ENCODE measurements around the gene DKKL1. TPM values are rescaled to one million over a fixed set of nuclear protein-coding genes. Genes with fewer than 3 reads are reported as not detected.

Gene DKKL1
- total and polyA plus RNA-seq, 2 experiments from 2014 or later = 0.76 to 2.9 TPM

DNA sequence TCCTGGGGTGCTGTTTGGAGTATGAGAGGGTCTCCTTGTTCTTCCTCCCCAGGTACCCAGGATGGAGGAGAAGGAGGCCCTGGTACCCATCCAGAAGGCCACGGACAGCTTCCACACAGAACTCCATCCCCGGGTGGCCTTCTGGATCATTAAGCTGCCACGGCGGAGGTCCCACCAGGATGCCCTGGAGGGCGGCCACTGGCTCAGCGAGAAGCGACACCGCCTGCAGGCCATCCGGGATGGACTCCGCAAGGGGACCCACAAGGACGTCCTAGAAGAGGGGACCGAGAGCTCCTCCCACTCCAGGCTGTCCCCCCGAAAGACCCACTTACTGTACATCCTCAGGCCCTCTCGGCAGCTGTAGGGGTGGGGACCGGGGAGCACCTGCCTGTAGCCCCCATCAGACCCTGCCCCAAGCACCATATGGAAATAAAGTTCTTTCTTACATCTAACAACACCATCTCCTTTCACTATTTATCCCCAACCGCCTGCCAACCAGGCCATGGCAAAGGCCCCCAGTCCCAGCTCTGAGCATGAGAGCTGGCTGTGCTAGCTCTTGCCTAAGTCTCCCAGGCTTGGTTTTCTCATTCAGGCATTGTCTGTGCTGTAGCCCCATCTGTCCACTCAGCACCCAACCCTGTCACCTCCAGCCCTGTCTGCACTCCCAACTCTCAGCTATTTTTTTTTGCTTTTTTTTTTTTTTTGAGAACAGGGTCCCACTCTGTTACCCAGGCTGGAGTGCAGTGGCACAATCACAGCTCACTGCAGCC, 11.2 kb downstream of the DKKL1 start:
- peaks cover 10% of the 10 kb centered on the region; the same call in 2 of the 3 replicates for H3K36me3 Mint-ChIP-seq (ENCODE audit: low read depth)
- no peak overlapping the region for H3K4me3 ChIP-seq
- DNase-seq (ENCODE audit: low spot score) (no peak), ATAC-seq (no peak)
- TF ChIP-seq POLR2AphosphoS5 (IDR thresholded peaks at IDR 0.05; ENCODE audit: low read depth) (no peak), NANOG (IDR thresholded peaks at IDR 0.05; ENCODE audit: borderline replicate concordance) (no peak), EZH2phosphoT487 (IDR thresholded peaks at IDR 0.05; ENCODE audit: unreplicated experiment) (no peak), ZNF114 (CRISPR knock-in tag; IDR thresholded peaks at IDR 0.05) (no peak), EZH2 (IDR thresholded peaks at IDR 0.05; ENCODE audit: low read depth, unreplicated experiment) (no peak), STAT1 (IDR thresholded peaks at IDR 0.05; ENCODE audit: unreplicated experiment) (no peak), ZNF331 (CRISPR knock-in tag; IDR thresholded peaks at IDR 0.05; ENCODE audit: low read depth) (no peak), JUNB (IDR thresholded peaks at IDR 0.05; ENCODE audit: unreplicated experiment) (no peak), CREB1 (CRISPR knock-in tag; IDR thresholded peaks at IDR 0.05; ENCODE audit: low read depth) (no peak)
- TF ChIP-seq, protein P1, sequence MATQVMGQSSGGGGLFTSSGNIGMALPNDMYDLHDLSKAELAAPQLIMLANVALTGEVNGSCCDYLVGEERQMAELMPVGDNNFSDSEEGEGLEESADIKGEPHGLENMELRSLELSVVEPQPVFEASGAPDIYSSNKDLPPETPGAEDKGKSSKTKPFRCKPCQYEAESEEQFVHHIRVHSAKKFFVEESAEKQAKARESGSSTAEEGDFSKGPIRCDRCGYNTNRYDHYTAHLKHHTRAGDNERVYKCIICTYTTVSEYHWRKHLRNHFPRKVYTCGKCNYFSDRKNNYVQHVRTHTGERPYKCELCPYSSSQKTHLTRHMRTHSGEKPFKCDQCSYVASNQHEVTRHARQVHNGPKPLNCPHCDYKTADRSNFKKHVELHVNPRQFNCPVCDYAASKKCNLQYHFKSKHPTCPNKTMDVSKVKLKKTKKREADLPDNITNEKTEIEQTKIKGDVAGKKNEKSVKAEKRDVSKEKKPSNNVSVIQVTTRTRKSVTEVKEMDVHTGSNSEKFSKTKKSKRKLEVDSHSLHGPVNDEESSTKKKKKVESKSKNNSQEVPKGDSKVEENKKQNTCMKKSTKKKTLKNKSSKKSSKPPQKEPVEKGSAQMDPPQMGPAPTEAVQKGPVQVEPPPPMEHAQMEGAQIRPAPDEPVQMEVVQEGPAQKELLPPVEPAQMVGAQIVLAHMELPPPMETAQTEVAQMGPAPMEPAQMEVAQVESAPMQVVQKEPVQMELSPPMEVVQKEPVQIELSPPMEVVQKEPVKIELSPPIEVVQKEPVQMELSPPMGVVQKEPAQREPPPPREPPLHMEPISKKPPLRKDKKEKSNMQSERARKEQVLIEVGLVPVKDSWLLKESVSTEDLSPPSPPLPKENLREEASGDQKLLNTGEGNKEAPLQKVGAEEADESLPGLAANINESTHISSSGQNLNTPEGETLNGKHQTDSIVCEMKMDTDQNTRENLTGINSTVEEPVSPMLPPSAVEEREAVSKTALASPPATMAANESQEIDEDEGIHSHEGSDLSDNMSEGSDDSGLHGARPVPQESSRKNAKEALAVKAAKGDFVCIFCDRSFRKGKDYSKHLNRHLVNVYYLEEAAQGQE (IDR thresholded peaks at IDR 0.05; ENCODE audit: unreplicated experiment) = no peak
- TF ChIP-seq, protein P2, sequence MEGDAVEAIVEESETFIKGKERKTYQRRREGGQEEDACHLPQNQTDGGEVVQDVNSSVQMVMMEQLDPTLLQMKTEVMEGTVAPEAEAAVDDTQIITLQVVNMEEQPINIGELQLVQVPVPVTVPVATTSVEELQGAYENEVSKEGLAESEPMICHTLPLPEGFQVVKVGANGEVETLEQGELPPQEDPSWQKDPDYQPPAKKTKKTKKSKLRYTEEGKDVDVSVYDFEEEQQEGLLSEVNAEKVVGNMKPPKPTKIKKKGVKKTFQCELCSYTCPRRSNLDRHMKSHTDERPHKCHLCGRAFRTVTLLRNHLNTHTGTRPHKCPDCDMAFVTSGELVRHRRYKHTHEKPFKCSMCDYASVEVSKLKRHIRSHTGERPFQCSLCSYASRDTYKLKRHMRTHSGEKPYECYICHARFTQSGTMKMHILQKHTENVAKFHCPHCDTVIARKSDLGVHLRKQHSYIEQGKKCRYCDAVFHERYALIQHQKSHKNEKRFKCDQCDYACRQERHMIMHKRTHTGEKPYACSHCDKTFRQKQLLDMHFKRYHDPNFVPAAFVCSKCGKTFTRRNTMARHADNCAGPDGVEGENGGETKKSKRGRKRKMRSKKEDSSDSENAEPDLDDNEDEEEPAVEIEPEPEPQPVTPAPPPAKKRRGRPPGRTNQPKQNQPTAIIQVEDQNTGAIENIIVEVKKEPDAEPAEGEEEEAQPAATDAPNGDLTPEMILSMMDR (conservative IDR thresholded peaks at IDR 0.05; ENCODE audit: low read depth in 2 of 2) = no peak
- TF ChIP-seq, protein P3, sequence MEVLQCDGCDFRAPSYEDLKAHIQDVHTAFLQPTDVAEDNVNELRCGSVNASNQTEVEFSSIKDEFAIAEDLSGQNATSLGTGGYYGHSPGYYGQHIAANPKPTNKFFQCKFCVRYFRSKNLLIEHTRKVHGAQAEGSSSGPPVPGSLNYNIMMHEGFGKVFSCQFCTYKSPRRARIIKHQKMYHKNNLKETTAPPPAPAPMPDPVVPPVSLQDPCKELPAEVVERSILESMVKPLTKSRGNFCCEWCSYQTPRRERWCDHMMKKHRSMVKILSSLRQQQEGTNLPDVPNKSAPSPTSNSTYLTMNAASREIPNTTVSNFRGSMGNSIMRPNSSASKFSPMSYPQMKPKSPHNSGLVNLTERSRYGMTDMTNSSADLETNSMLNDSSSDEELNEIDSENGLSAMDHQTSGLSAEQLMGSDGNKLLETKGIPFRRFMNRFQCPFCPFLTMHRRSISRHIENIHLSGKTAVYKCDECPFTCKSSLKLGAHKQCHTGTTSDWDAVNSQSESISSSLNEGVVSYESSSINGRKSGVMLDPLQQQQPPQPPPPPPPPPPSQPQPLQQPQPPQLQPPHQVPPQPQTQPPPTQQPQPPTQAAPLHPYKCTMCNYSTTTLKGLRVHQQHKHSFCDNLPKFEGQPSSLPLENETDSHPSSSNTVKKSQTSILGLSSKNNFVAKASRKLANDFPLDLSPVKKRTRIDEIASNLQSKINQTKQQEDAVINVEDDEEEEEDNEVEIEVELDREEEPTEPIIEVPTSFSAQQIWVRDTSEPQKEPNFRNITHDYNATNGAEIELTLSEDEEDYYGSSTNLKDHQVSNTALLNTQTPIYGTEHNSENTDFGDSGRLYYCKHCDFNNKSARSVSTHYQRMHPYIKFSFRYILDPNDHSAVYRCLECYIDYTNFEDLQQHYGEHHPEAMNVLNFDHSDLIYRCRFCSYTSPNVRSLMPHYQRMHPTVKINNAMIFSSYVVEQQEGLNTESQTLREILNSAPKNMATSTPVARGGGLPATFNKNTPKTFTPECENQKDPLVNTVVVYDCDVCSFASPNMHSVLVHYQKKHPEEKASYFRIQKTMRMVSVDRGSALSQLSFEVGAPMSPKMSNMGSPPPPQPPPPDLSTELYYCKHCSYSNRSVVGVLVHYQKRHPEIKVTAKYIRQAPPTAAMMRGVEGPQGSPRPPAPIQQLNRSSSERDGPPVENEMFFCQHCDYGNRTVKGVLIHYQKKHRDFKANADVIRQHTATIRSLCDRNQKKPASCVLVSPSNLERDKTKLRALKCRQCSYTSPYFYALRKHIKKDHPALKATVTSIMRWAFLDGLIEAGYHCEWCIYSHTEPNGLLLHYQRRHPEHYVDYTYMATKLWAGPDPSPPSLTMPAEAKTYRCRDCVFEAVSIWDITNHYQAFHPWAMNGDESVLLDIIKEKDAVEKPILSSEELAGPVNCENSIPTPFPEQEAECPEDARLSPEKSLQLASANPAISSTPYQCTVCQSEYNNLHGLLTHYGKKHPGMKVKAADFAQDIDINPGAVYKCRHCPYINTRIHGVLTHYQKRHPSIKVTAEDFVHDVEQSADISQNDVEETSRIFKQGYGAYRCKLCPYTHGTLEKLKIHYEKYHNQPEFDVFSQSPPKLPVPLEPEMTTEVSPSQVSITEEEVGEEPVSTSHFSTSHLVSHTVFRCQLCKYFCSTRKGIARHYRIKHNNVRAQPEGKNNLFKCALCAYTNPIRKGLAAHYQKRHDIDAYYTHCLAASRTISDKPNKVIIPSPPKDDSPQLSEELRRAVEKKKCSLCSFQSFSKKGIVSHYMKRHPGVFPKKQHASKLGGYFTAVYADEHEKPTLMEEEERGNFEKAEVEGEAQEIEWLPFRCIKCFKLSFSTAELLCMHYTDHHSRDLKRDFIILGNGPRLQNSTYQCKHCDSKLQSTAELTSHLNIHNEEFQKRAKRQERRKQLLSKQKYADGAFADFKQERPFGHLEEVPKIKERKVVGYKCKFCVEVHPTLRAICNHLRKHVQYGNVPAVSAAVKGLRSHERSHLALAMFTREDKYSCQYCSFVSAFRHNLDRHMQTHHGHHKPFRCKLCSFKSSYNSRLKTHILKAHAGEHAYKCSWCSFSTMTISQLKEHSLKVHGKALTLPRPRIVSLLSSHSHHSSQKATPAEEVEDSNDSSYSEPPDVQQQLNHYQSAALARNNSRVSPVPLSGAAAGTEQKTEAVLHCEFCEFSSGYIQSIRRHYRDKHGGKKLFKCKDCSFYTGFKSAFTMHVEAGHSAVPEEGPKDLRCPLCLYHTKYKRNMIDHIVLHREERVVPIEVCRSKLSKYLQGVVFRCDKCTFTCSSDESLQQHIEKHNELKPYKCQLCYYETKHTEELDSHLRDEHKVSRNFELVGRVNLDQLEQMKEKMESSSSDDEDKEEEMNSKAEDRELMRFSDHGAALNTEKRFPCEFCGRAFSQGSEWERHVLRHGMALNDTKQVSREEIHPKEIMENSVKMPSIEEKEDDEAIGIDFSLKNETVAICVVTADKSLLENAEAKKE (CRISPR knock-in tag; IDR thresholded peaks at IDR 0.05) = no peak
- TF ChIP-seq, protein P4, sequence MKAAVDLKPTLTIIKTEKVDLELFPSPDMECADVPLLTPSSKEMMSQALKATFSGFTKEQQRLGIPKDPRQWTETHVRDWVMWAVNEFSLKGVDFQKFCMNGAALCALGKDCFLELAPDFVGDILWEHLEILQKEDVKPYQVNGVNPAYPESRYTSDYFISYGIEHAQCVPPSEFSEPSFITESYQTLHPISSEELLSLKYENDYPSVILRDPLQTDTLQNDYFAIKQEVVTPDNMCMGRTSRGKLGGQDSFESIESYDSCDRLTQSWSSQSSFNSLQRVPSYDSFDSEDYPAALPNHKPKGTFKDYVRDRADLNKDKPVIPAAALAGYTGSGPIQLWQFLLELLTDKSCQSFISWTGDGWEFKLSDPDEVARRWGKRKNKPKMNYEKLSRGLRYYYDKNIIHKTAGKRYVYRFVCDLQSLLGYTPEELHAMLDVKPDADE (IDR thresholded peaks at IDR 0.05) = no peak
- peaks cover 12% of the 10 kb centered on the region for H3K9me3 Mint-ChIP-seq
- no peaks in the 10 kb centered on the region for H3K27me3 ChIP-seq (ENCODE audit: insufficient read depth)
- H4K20me1 ChIP-seq (replicated peaks; ENCODE audit: insufficient read depth) = no peaks in the 10 kb centered on the region
- peaks cover 5% of the 10 kb centered on the region for H3K27me3 Mint-ChIP-seq (ENCODE audit: insufficient read depth, low read depth, poor library complexity)
- H3K4me2 ChIP-seq = no peak overlapping the region
- H2AFZ ChIP-seq = no peak overlapping the region; the same call in 1 of the 2 replicates
- no peak overlapping the region for H3K27ac ChIP-seq (ENCODE audit: low read depth)
- H3K4me3 Mint-ChIP-seq = no peak overlapping the region
- no peaks in the 10 kb centered on the region for H3K4me1 ChIP-seq (ENCODE audit: insufficient read depth)
- H3K36me3 ChIP-seq (ENCODE audit: insufficient read depth) = no peaks in the 10 kb centered on the region
- no peaks in the 10 kb centered on the region for H3K9me2 ChIP-seq (ENCODE audit: insufficient read depth)
- no peaks in the 10 kb centered on the region for H3K4me1 Mint-ChIP-seq
- no peak overlapping the region for H3K27ac Mint-ChIP-seq
- no peaks in the 10 kb centered on the region for H3F3A ChIP-seq (replicated peaks; ENCODE audit: low read depth)
- no peaks in the 10 kb centered on the region for H3K79me2 ChIP-seq (replicated peaks; ENCODE audit: insufficient read depth)

All from GM23338 (cell line).